ENCODE results near the gene NRF1. TPM values are rescaled to one million over a fixed set of nuclear protein-coding genes. Genes with fewer than 3 reads are reported as not detected.

NRF1 gene
- total and polyA plus RNA-seq, 10 of the 15 experiments (the other 5 are each of a cell fraction or from before 2014, with no cell fraction given), result 3.5 to 23.1 (median 13.5) TPM

- no peaks in the 10 kb centered on the region for H3K9me3 ChIP-seq (replicated peaks; ENCODE audit: control insufficient read depth, insufficient read depth, low read length)
- H3K27ac ChIP-seq (ENCODE audit: control insufficient read depth, insufficient read depth), result no peak overlapping the region
- DNase-seq (ENCODE audit: low read depth, low spot score) (no peak), FAIRE-seq (no peak), ATAC-seq (no peak)
- TF ChIP-seq KAT2A (conservative IDR thresholded peaks at IDR 0.05; ENCODE audit: control insufficient read depth, low read depth, low read length), result no peak
- TF ChIP-seq, protein P1, sequence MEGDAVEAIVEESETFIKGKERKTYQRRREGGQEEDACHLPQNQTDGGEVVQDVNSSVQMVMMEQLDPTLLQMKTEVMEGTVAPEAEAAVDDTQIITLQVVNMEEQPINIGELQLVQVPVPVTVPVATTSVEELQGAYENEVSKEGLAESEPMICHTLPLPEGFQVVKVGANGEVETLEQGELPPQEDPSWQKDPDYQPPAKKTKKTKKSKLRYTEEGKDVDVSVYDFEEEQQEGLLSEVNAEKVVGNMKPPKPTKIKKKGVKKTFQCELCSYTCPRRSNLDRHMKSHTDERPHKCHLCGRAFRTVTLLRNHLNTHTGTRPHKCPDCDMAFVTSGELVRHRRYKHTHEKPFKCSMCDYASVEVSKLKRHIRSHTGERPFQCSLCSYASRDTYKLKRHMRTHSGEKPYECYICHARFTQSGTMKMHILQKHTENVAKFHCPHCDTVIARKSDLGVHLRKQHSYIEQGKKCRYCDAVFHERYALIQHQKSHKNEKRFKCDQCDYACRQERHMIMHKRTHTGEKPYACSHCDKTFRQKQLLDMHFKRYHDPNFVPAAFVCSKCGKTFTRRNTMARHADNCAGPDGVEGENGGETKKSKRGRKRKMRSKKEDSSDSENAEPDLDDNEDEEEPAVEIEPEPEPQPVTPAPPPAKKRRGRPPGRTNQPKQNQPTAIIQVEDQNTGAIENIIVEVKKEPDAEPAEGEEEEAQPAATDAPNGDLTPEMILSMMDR (IDR thresholded peaks at IDR 0.05 in 2 of 3, conservative IDR thresholded peaks at IDR 0.05 in 1 of 3; ENCODE audit: control insufficient read depth in 2 of 3, extremely low read depth in 1 of 3, insufficient read depth in 1 of 3, low read depth in 3 of 3, low read length in 3 of 3), result no peak
- TF ChIP-seq EGR1 (IDR thresholded peaks at IDR 0.05; ENCODE audit: borderline replicate concordance in 1 of 2, low read depth in 2 of 2, low read length in 2 of 2), result no peak
- TF ChIP-seq RB1 (IDR thresholded peaks at IDR 0.05; ENCODE audit: borderline replicate concordance), result no peak
- no peak for TF ChIP-seq BCLAF1 (IDR thresholded peaks at IDR 0.05)
- no peak for TF ChIP-seq EZH2 (IDR thresholded peaks at IDR 0.05; ENCODE audit: borderline replicate concordance, control insufficient read depth, low read depth, low read length)
- TF ChIP-seq ATF2 (IDR thresholded peaks at IDR 0.05; ENCODE audit: low read length), result no peak
- no peak for TF ChIP-seq ZZZ3 (IDR thresholded peaks at IDR 0.05; ENCODE audit: control insufficient read depth, insufficient read length, low read depth)
- TF ChIP-seq RCOR1 (conservative IDR thresholded peaks at IDR 0.05; ENCODE audit: low read depth, low read length), result no peak
- TF ChIP-seq E2F8 (IDR thresholded peaks at IDR 0.05; ENCODE audit: low read depth, partially characterized antibody), result no peak
- TF ChIP-seq ETV6 (conservative IDR thresholded peaks at IDR 0.05 in 1 of 2, IDR thresholded peaks at IDR 0.05 in 1 of 2; ENCODE audit: borderline replicate concordance in 1 of 2, low read depth in 1 of 2), result no peak
- WGBS (ENCODE audit: insufficient coverage, insufficient replicate concordance, low lambda C conversion rate, missing lambda C conversion rate), result 100% methylated on average over 1 of the region's 1 CpG
- no peaks in the 10 kb centered on the region for H3K27me3 ChIP-seq (replicated peaks in 1 of 2; ENCODE audit: control insufficient read depth in 2 of 2, insufficient read depth in 2 of 2, low read length in 1 of 2)
- no peak overlapping the region for H3K9ac ChIP-seq (ENCODE audit: control insufficient read depth, insufficient read depth, low read length)
- H3K4me2 ChIP-seq (ENCODE audit: control insufficient read depth, insufficient read depth), result no peak overlapping the region
- intact Hi-C loops (cut with micrococcal nuclease; ENCODE audit: unreplicated experiment), result no loop called here
- POLR2A ChIA-PET, result no interaction called here
- no peak overlapping the region for H3K4me3 ChIP-seq
- CTCF ChIA-PET, result interaction anchor here (1.2 kb wide), 1 partner anchor 13 kb away, joined by 4 read pairs; no protein-coding TSS in a partner anchor
- no peaks in the 10 kb centered on the region for H4K20me1 ChIP-seq (ENCODE audit: control insufficient read depth, insufficient read depth)
- no peaks in the 10 kb centered on the region for H3K79me2 ChIP-seq (ENCODE audit: control insufficient read depth, insufficient read depth, low read length)
- SMC1A ChIA-PET (ENCODE audit: uncharacterized antibody, unreplicated experiment), result interaction anchor here (0.8 kb wide), 1 partner anchor 70 kb away, joined by 4 read pairs; no protein-coding TSS in a partner anchor
- H2AFZ ChIP-seq (ENCODE audit: control insufficient read depth, low read depth, low read length), result no peak overlapping the region
- BruUV-seq (replicated peaks), result no TSS peak
- in situ Hi-C loops (cut with MboI), result no loop called here
- RAD21 ChIA-PET (ENCODE audit: unreplicated experiment), result no interaction called here
- no peaks in the 10 kb centered on the region for H3K36me3 ChIP-seq (ENCODE audit: control insufficient read depth in 2 of 2, insufficient read depth in 2 of 2, low read length in 1 of 2)
- H3K4me1 ChIP-seq (ENCODE audit: control insufficient read depth, insufficient read depth, low read length), result no peaks in the 10 kb centered on the region
Observed at GRCh38 chr7:129684777-129685176, 73.3 kb downstream of the NRF1 start.
